T-cell (primary cell): Measurements from ENCODE around the gene CLCN2. TPM values are rescaled to one million over a fixed set of nuclear protein-coding genes. Genes with fewer than 3 reads are reported as not detected.

ENCODE experiments used
- ATAC-seq, 4 experiments: fragments of 200-7000 bp in 3 of 4; fragments of 150-1000 bp in 1 of 4; cut with Tn5 transposase; replicated peaks in 1 of 4; 1 replicate in 3 of 4; 2 replicates in 1 of 4; pipeline ENCODE4 v1.10.0; 2021; ENCODE audit warnings: moderate library complexity in 3 of 4, mild to moderate bottlenecking in 2 of 4, moderate number of reproducible peaks in 1 of 4
- CTCF ChIA-PET, 2 donors: fragments of 300-600 bp; sonication (Branson Sonifier 250); formaldehyde crosslinking; loops; one replicate each; lab custom pipeline; 2022; ENCODE audit warnings: antibody characterized with exemption in 2 of 2; lab: Charles Lee
- POLR2A ChIA-PET, 2 donors: fragments of 300-600 bp; sonication (Branson Sonifier 250); formaldehyde crosslinking; loops; one replicate each; lab custom pipeline; 2022; ENCODE audit warnings: antibody characterized with exemption in 2 of 2; lab: Charles Lee
- DNase-seq, 35 experiments: peaks; one replicate each; pipeline versions ENCODE4 v3.0.0 to v3.0.0-alpha.2; 2013 to 2023
- H3K27ac ChIP-seq: one replicate; pipeline ENCODE4 v1.5.1; 2013; ENCODE audit warnings: low read length
- H3K27me3 ChIP-seq, 2 experiments: replicated peaks in 1 of 2; 1 replicate in 1 of 2; 2 replicates in 1 of 2; pipeline versions ENCODE4 v1.6.1 to v1.7.0; 2013; ENCODE audit warnings: low read length in 1 of 2, mixed read lengths in 1 of 2; ENCODE audit not compliant: control insufficient read depth in 2 of 2, insufficient read depth in 2 of 2; ENCODE audit errors: extremely low read depth in 1 of 2
- H3K36me3 ChIP-seq, 2 donors: 1 replicate in 1 of 2; 2 replicates in 1 of 2; pipeline versions ENCODE4 v1.6.1 to v1.7.0; 2013; ENCODE audit warnings: low read length in 1 of 2; ENCODE audit not compliant: control insufficient read depth in 2 of 2, insufficient read depth in 1 of 2; ENCODE audit errors: extremely low read depth in 1 of 2
- H3K4me1 ChIP-seq, 2 experiments: 1 replicate in 1 of 2; 2 replicates in 1 of 2; pipeline versions ENCODE4 v1.6.1 to v1.7.0; 2013; ENCODE audit warnings: low read length in 2 of 2, mixed read lengths in 1 of 2; ENCODE audit not compliant: insufficient read depth in 2 of 2, control insufficient read depth in 1 of 2; ENCODE audit errors: extremely low read depth in 1 of 2
- H3K4me3 ChIP-seq, 2 donors: 1 replicate in 1 of 2; 2 replicates in 1 of 2; pipeline versions ENCODE4 v1.5.1 to v1.7.0; 2013; ENCODE audit warnings: mild to moderate bottlenecking in 2 of 2, low read length in 1 of 2, moderate library complexity in 1 of 2; ENCODE audit not compliant: control insufficient read depth in 1 of 2; ENCODE audit errors: extremely low read depth in 1 of 2
- H3K9me3 ChIP-seq: 2 replicates; pipeline ENCODE4 v1.7.0; 2013
- H3K27ac Mint-ChIP-seq, 2 donors: one replicate each; pipeline ENCODE4 v1.8.0; 2020 to 2021; ENCODE audit warnings: mild to moderate bottlenecking in 2 of 2, mixed read lengths in 2 of 2
- H3K27me3 Mint-ChIP-seq, 2 donors: one replicate each; pipeline ENCODE4 v1.8.0; 2021 to 2022; ENCODE audit warnings: mixed read lengths in 2 of 2
- H3K36me3 Mint-ChIP-seq: one replicate; pipeline ENCODE4 v1.8.0; 2021; ENCODE audit warnings: mixed read lengths
- H3K4me1 Mint-ChIP-seq, 3 donors: one replicate each; pipeline ENCODE4 v1.8.0; 2020 to 2022; ENCODE audit warnings: mixed read lengths in 3 of 3, mild to moderate bottlenecking in 1 of 3
- H3K4me3 Mint-ChIP-seq, 3 donors: one replicate each; pipeline ENCODE4 v1.8.0; 2020 to 2022; ENCODE audit warnings: mild to moderate bottlenecking in 3 of 3, mixed read lengths in 3 of 3, moderate library complexity in 3 of 3
- H3K9me3 Mint-ChIP-seq, 3 donors: one replicate each; pipeline ENCODE4 v1.8.0; 2020 to 2022; ENCODE audit warnings: mixed read lengths in 3 of 3
- WGBS: methylation state at CpG from one replicate; pipeline ENCODE4 v1.1.5; 2013; ENCODE audit warnings: missing lambda C conversion rate; ENCODE audit not compliant: insufficient coverage; 5-methylcytosine and 5-hydroxymethylcytosine counted together
- total RNA-seq, 35 experiments: library from RNA in 6 of 35; stranded (reverse) in 6 of 35; fragments of 120-200 nt in 1 of 35; gene quantifications; one replicate each; pipeline versions ENCODE4 v1.2.1 to v1.2.4 and lab custom pipeline; 2013 to 2026

The CLCN2 gene
- total RNA-seq, 5 donors from 2014 or later (not counting 1 experiment from before 2014, with no cell fraction given), result 3.2 to 5.9 (median 4.6) TPM

GRCh38 chr3:184377882-184378445 lies 16.6 kb upstream of the CLCN2 start, which contains the start of gene THPO:
Gene THPO (minus strand): TSS chr3:184378207. CDS start chr3:184376259, 1,948 bp downstream.
- H3K27ac Mint-ChIP-seq, result peak within 1 kb of the TSS in 1 of 2 donors; percentile 63
- Histone ChIP-seq H3K36me3 (no peaks in the 10 kb centered on the region), H3K4me3 (no peak within 1 kb of the TSS), H3K27me3 (peaks cover 4 to 62% of the 10 kb centered on the region in 2 experiments), H3K4me1 (peaks cover 2 to 14% of the 10 kb centered on the region in 2 experiments), H3K9me3 (no peaks in the 10 kb centered on the region), H3K27ac (no peak within 1 kb of the TSS)
- ChIA-PET CTCF (no interaction called here), POLR2A (no interaction called here)
- WGBS, result 91% methylated on average over 3 of the region's 7 CpGs
- DNase-seq (no peak), ATAC-seq (no peak)
- no peaks in the 10 kb centered on the region for H3K9me3 Mint-ChIP-seq
- no peaks in the 10 kb centered on the region for H3K36me3 Mint-ChIP-seq
- H3K27me3 Mint-ChIP-seq, result peaks cover 47 to 58% of the 10 kb centered on the region in 2 donors
- peak within 1 kb of the TSS; percentile 61 to 77 (median 76) for H3K4me3 Mint-ChIP-seq
- H3K4me1 Mint-ChIP-seq, result peaks cover 6 to 18% (median 12%) of the 10 kb centered on the region in 3 donors

- Histone ChIP-seq H3K27me3 (peaks cover 4 to 56% of the 10 kb centered on the region in 2 experiments), H3K9me3 (no peaks in the 10 kb centered on the region), H3K27ac (no peak overlapping the region), H3K4me3 (no peak overlapping the region), H3K36me3 (no peaks in the 10 kb centered on the region), H3K4me1 (peaks cover 2 to 14% of the 10 kb centered on the region in 2 experiments)
- H3K36me3 Mint-ChIP-seq, result no peaks in the 10 kb centered on the region
- ChIA-PET POLR2A (no interaction called here), CTCF (interaction anchor here in 1 of 2 donors (1.0 kb wide), 1 partner anchor 9 kb away, joined by 4 read pairs; no protein-coding TSS in a partner anchor)
- ATAC-seq (no peak), DNase-seq (no peak)
- WGBS, result 43% methylated on average over 4 of the region's 5 CpGs
- peaks cover 43 to 52% of the 10 kb centered on the region in 2 donors for H3K27me3 Mint-ChIP-seq
- H3K4me3 Mint-ChIP-seq, result no peak overlapping the region
- H3K27ac Mint-ChIP-seq, result no peak overlapping the region
- peaks cover 6 to 18% (median 12%) of the 10 kb centered on the region in 3 donors for H3K4me1 Mint-ChIP-seq
- no peaks in the 10 kb centered on the region for H3K9me3 Mint-ChIP-seq
Measured at GRCh38 chr3:184377374-184377773, 16.0 kb upstream of the CLCN2 start.

GRCh38 chr3:184375747-184376461 lies 14.5 kb upstream of the CLCN2 start:
- no peak for DNase-seq
- no peak for ATAC-seq
- Histone ChIP-seq H3K9me3 (no peaks in the 10 kb centered on the region), H3K4me3 (no peak overlapping the region), H3K36me3 (no peaks in the 10 kb centered on the region), H3K27me3 (peaks cover 2 to 41% of the 10 kb centered on the region in 2 experiments), H3K27ac (no peak overlapping the region), H3K4me1 (peaks cover 2 to 9% of the 10 kb centered on the region in 2 experiments)
- no peaks in the 10 kb centered on the region for H3K36me3 Mint-ChIP-seq
- no peaks in the 10 kb centered on the region for H3K9me3 Mint-ChIP-seq
- H3K27ac Mint-ChIP-seq, result no peak overlapping the region
- peaks cover 38 to 39% of the 10 kb centered on the region in 2 donors for H3K27me3 Mint-ChIP-seq
- peaks cover 5 to 18% (median 15%) of the 10 kb centered on the region in 3 donors for H3K4me1 Mint-ChIP-seq
- POLR2A ChIA-PET, result no interaction called here
- WGBS, result 88% methylated on average over 8 of the region's 12 CpGs
- no peak overlapping the region for H3K4me3 Mint-ChIP-seq
- CTCF ChIA-PET, result interaction anchor here in 1 of 2 donors (0.6 to 0.7 kb wide), 2 partner anchors 75 to 1514 kb away, joined by 3 read pairs; no protein-coding TSS in a partner anchor

GRCh38 chr3:184373422-184373821 lies 12.0 kb upstream of the CLCN2 start:
- Histone ChIP-seq H3K4me3 (no peak overlapping the region), H3K27me3 (peaks cover 0 to 25% of the 10 kb centered on the region in 2 experiments), H3K27ac (no peak overlapping the region), H3K9me3 (no peaks in the 10 kb centered on the region), H3K4me1 (peaks cover 0 to 5% of the 10 kb centered on the region in 2 experiments), H3K36me3 (peaks cover 0 to 7% of the 10 kb centered on the region in 2 donors)
- Mint-ChIP-seq H3K27me3 (peaks cover 25 to 26% of the 10 kb centered on the region in 2 donors), H3K36me3 (peaks cover 8% of the 10 kb centered on the region), H3K4me3 (no peak overlapping the region), H3K9me3 (no peaks in the 10 kb centered on the region), H3K27ac (no peak overlapping the region), H3K4me1 (peaks cover 3 to 10% (median 7%) of the 10 kb centered on the region in 3 donors)
- POLR2A ChIA-PET, result interaction anchor here in 1 of 2 donors (0.6 kb wide), 1 partner anchor 927 kb away, joined by 8 read pairs; no protein-coding TSS in a partner anchor
- DNase-seq, result no peak
- CTCF ChIA-PET, result interaction anchor here in 1 of 2 donors (1.2 kb wide), 1 partner anchor 187 kb away, joined by 4 read pairs; no protein-coding TSS in a partner anchor
- ATAC-seq, result no peak
- 71% methylated on average over 6 of the region's 6 CpGs for WGBS

- Histone ChIP-seq H3K27ac (no peak overlapping the region), H3K36me3 (peaks cover 0 to 13% of the 10 kb centered on the region in 2 donors), H3K9me3 (no peaks in the 10 kb centered on the region), H3K27me3 (peaks cover 0 to 20% of the 10 kb centered on the region in 2 experiments), H3K4me1 (peaks cover 0 to 5% of the 10 kb centered on the region in 2 experiments), H3K4me3 (no peak overlapping the region)
- Mint-ChIP-seq H3K4me3 (no peak overlapping the region), H3K27ac (no peak overlapping the region), H3K9me3 (no peaks in the 10 kb centered on the region), H3K36me3 (peaks cover 9% of the 10 kb centered on the region), H3K4me1 (peaks cover 3 to 10% (median 7%) of the 10 kb centered on the region in 3 donors), H3K27me3 (peaks cover 20 to 23% of the 10 kb centered on the region in 2 donors)
- ATAC-seq (no peak), DNase-seq (no peak)
- ChIA-PET POLR2A (interaction anchor here in 1 of 2 donors (0.5 kb wide), 1 partner anchor 387 kb away, joined by 3 read pairs; no protein-coding TSS in a partner anchor), CTCF (interaction anchor here (1.1 to 2.2 kb wide), 7 partner anchors 166 to 188 kb away, joined by 3 to 36 read pairs (median 6); no protein-coding TSS in a partner anchor)
- 88% methylated on average over 3 of the region's 5 CpGs for WGBS
Measured at GRCh38 chr3:184372911-184373310, 11.5 kb upstream of the CLCN2 start.

- H3K4me3 ChIP-seq, result no peak overlapping the region
- WGBS, result 70% methylated on average over 8 of the region's 8 CpGs
- H3K9me3 ChIP-seq, result no peaks in the 10 kb centered on the region
- no peaks in the 10 kb centered on the region for H3K9me3 Mint-ChIP-seq
- H3K4me1 ChIP-seq, result peaks cover 0 to 5% of the 10 kb centered on the region in 2 experiments
- ATAC-seq, result no peak
- H3K27ac ChIP-seq, result no peak overlapping the region
- H3K4me1 Mint-ChIP-seq, result peaks cover 3 to 10% (median 7%) of the 10 kb centered on the region in 3 donors
- peaks cover 13% of the 10 kb centered on the region for H3K36me3 Mint-ChIP-seq
- CTCF ChIA-PET, result interaction anchor here (0.8 to 2.2 kb wide), 16 partner anchors 9 to 432 kb away, joined by 3 to 36 read pairs (median 4); partner anchors contain the start of gene EPHB3 (in 1 of the 2)
- peaks cover 0 to 15% of the 10 kb centered on the region in 2 donors for H3K36me3 ChIP-seq
- no peak overlapping the region for H3K27ac Mint-ChIP-seq
- POLR2A ChIA-PET, result interaction anchor here in 1 of 2 donors (0.5 kb wide), 1 partner anchor 387 kb away, joined by 3 read pairs; no protein-coding TSS in a partner anchor
- H3K27me3 Mint-ChIP-seq, result peaks cover 15 to 17% of the 10 kb centered on the region in 2 donors
- peaks cover 0 to 14% of the 10 kb centered on the region in 2 experiments for H3K27me3 ChIP-seq
- no peak overlapping the region for H3K4me3 Mint-ChIP-seq
- DNase-seq, result no peak
Measured at GRCh38 chr3:184372296-184372821, 11.0 kb upstream of the CLCN2 start.
